Activated naive CD4-positive, alpha-beta T cell treated with anti-CD3 and anti-CD28 coated beads, Interleukin-2, amount 50 U/mL, for 16 hours (primary cell): ENCODE results near the gene ZNF667.

Experiments used
- DNase-seq: peaks from one replicate; pipeline ENCODE4 v3.0.0-alpha.2; 2020

Gene ZNF667

GRCh38 chr19:56476651-56477428, at the start of gene ZNF667:
Gene ZNF667, minus strand, starts transcription at chr19:56477345. Its CDS starts 14,975 bp downstream, at chr19:56462370.
- DNase-seq: peak; percentile 27

- no peak for DNase-seq
These were observed 48.2 kb upstream of the ZNF667 start for GRCh38 chr19:56525214-56525860.

GRCh38 chr19:56508290-56508778, 31.2 kb upstream of the ZNF667 start:
- no peak for DNase-seq

- peak; percentile 85 for DNase-seq
These were observed 30.5 kb upstream of the ZNF667 start, which contains the start of gene ZNF471 for GRCh38 chr19:56507446-56508289. Gene ZNF471, plus strand, starts transcription at chr19:56507855. Its CDS starts 3,717 bp downstream, at chr19:56511572.

- DNase-seq: no peak
These were observed 27.4 kb upstream of the ZNF667 start for GRCh38 chr19:56504581-56504980.

- DNase-seq: no peak
These were observed 14.3 kb upstream of the ZNF667 start for GRCh38 chr19:56491399-56491798.

- peak; percentile 70 for DNase-seq
These were observed 539 bp upstream of the ZNF667 start for GRCh38 chr19:56477429-56478338.

GRCh38 chr19:56476093-56476492, 1.1 kb downstream of the ZNF667 start:
- no peak for DNase-seq

- DNase-seq: no peak
These were observed 2.8 kb downstream of the ZNF667 start for GRCh38 chr19:56474308-56474707.

GRCh38 chr19:56441206-56441792, 35.8 kb downstream of the ZNF667 start:
- DNase-seq: no peak

- DNase-seq: no peak
These were observed 53.2 kb downstream of the ZNF667 start for GRCh38 chr19:56423985-56424353.

- no peak for DNase-seq
These were observed 53.7 kb downstream of the ZNF667 start for GRCh38 chr19:56423276-56423984.

GRCh38 chr19:56405062-56405461, 72.1 kb downstream of the ZNF667 start:
- DNase-seq: peak; percentile 14

GRCh38 chr19:56404705-56405056, 72.5 kb downstream of the ZNF667 start:
- DNase-seq: no peak

GRCh38 chr19:56403764-56404704, 73.1 kb downstream of the ZNF667 start, which contains the start of gene ZNF583:
Gene ZNF583, plus strand, starts transcription at chr19:56404332. Its CDS starts 2,783 bp downstream, at chr19:56407115.
- peak; percentile 90 for DNase-seq

GRCh38 chr19:56403261-56403660, 73.9 kb downstream of the ZNF667 start:
- DNase-seq: peak; percentile 31

- DNase-seq: no peak
These were observed 76.7 kb downstream of the ZNF667 start for GRCh38 chr19:56400485-56400884.

GRCh38 chr19:56398809-56399208, 78.3 kb downstream of the ZNF667 start:
- DNase-seq: no peak

GRCh38 chr19:56393119-56394012, 83.8 kb downstream of the ZNF667 start, which contains the start of gene ZNF582:
Gene ZNF582, minus strand, starts transcription at chr19:56393534. Its CDS starts 1,782 bp downstream, at chr19:56391752.
- peak; percentile 93 for DNase-seq
